HepG2 (cell line): ENCODE results near the gene EPHA2. TPM values are rescaled to one million over a fixed set of nuclear protein-coding genes. Genes with fewer than 3 reads are reported as not detected.
A peak's percentile ranks its signal among the peaks of the same experiment; 100 is the strongest.

Experiments used
- AGO1 ChIP-seq: fragments of 200-400 bp; formaldehyde crosslinking; IDR thresholded peaks from 2 replicates; pipeline ENCODE4 v1.6.1; 2017; ENCODE audit warnings: mild to moderate bottlenecking, low read depth, low read length, moderate library complexity; ENCODE audit not compliant: poor library complexity, severe bottlenecking
- FIP1L1 ChIP-seq: fragments of 200-400 bp; formaldehyde crosslinking; IDR thresholded peaks from 2 replicates; pipeline ENCODE4 v1.6.1; 2018; ENCODE audit warnings: low read depth, mild to moderate bottlenecking, low read length, moderate library complexity, borderline replicate concordance; ENCODE audit not compliant: insufficient read depth
- MYPOP ChIP-seq: sonication (generic); formaldehyde crosslinking; IDR thresholded peaks from 2 replicates; pipeline ENCODE4 v1.8.1; 2023; ENCODE audit warnings: mild to moderate bottlenecking, moderate library complexity, missing genetic modification reagents
- NR2F1 ChIP-seq, 2 experiments: fragments of 450-650 bp in 1 of 2; formaldehyde crosslinking in 1 of 2; IDR thresholded peaks; 2 replicates each; pipeline versions ENCODE4 v1.5.0 to v1.6.1; 2016 to 2020; ENCODE audit warnings: mild to moderate bottlenecking in 1 of 2, missing compliant biosample characterization in 1 of 2, missing genetic modification reagents in 1 of 2, moderate library complexity in 1 of 2
- THAP11 ChIP-seq: IDR thresholded peaks from 2 replicates; pipeline ENCODE4 v1.6.1; 2016; ENCODE audit warnings: missing biosample characterization, missing genetic modification reagents
- THRA ChIP-seq: sonication (generic); formaldehyde crosslinking; IDR thresholded peaks from 2 replicates; pipeline ENCODE4 v1.4.0; 2020; ENCODE audit warnings: missing genetic modification reagents, borderline replicate concordance
- ZC3H13 ChIP-seq: sonication (generic); formaldehyde crosslinking; IDR thresholded peaks from 2 replicates; pipeline ENCODE4 v1.8.1; 2023; ENCODE audit warnings: mild to moderate bottlenecking, missing genetic modification reagents, moderate library complexity
- ZEB1 ChIP-seq: IDR thresholded peaks from 2 replicates; pipeline ENCODE4 v1.6.1; 2012; ENCODE audit warnings: mild to moderate bottlenecking, low read depth, inconsistent platforms; ENCODE audit not compliant: insufficient replicate concordance
- ZIK1 ChIP-seq: sonication (generic); formaldehyde crosslinking; IDR thresholded peaks from 2 replicates; pipeline ENCODE4 v1.5.0; 2020; ENCODE audit warnings: mild to moderate bottlenecking, low read depth, missing genetic modification reagents, borderline replicate concordance
- ZMYM4 ChIP-seq: sonication (generic); formaldehyde crosslinking; IDR thresholded peaks from 2 replicates; pipeline ENCODE4 v1.8.1; 2023; ENCODE audit warnings: mild to moderate bottlenecking, missing genetic modification reagents
- ZNF142 ChIP-seq: sonication (generic); formaldehyde crosslinking; IDR thresholded peaks from 2 replicates; pipeline ENCODE4 v1.4.0; 2020; ENCODE audit warnings: missing genetic modification reagents
- ZSCAN20 ChIP-seq: sonication (generic); formaldehyde crosslinking; IDR thresholded peaks from 2 replicates; pipeline ENCODE4 v1.4.0; 2020; ENCODE audit warnings: missing genetic modification reagents, mild to moderate bottlenecking, borderline replicate concordance
- ZSCAN25 ChIP-seq: sonication (generic); formaldehyde crosslinking; IDR thresholded peaks from 2 replicates; pipeline ENCODE4 v1.8.0; 2022; ENCODE audit warnings: mild to moderate bottlenecking, missing genetic modification reagents
- polyA plus RNA-seq, 8 experiments: library from polyadenylated mRNA; depleted of rRNA in 3 of 8; stranded (reverse) in 7 of 8; unstranded in 1 of 8; fragments of >200 nt; fragmentation: Illumina TruSeq in 4 of 8; extraction: Trizol in 4 of 8; gene quantifications; 2 replicates each; pipeline versions ENCODE4 v1.2.1 to v1.2.3, GENCODE V29; 2011 to 2016; ENCODE audit warnings: low read depth in 4 of 8, missing spikeins in 1 of 8, mixed read lengths in 1 of 8; ENCODE audit not compliant: insufficient read depth in 1 of 8
- total RNA-seq, 5 experiments: library from RNA; depleted of rRNA; stranded (reverse); fragments of >200 nt; fragmentation: Illumina TruSeq; extraction: Trizol; gene quantifications; 2 replicates each; pipeline ENCODE4 v1.2.3, GENCODE V29; 2016; ENCODE audit warnings: low read depth in 1 of 5

EPHA2 gene
- total and polyA plus RNA-seq, 2 of the 13 experiments (the other 11 are each of a cell fraction or from before 2014, with no cell fraction given) = 33.6 to 53.6 TPM

- TF ChIP-seq ZNF142 = no peak
- no peak for TF ChIP-seq AGO1
- peak; percentile 45 to 63; a peak in 3 of 4 replicates for TF ChIP-seq NR2F1 (CRISPR knock-in tag; IDR thresholded peaks at IDR 0.05)
- peak; percentile 52 for TF ChIP-seq THAP11 (CRISPR knock-in tag)
- peak; percentile 46; the same call in 1 of the 2 replicates for TF ChIP-seq ZSCAN25
- peak; percentile 64 for TF ChIP-seq MYPOP (CRISPR knock-in tag)
- peak; percentile 71; the same call in 1 of the 2 replicates for TF ChIP-seq ZC3H13
- no peak for TF ChIP-seq FIP1L1
- peak; percentile 89 for TF ChIP-seq THRA
- TF ChIP-seq ZMYM4 (CRISPR knock-in tag) = no peak; the same call in 1 of the 2 replicates
- no peak for TF ChIP-seq ZSCAN20 (CRISPR knock-in tag)
- TF ChIP-seq ZIK1 (CRISPR knock-in tag) = no peak
- TF ChIP-seq ZEB1 = peak; percentile 67
These were observed 23.0 kb upstream of the EPHA2 start (continued) for GRCh38 chr1:16178596-16179497.
